Measurements from ENCODE around the gene ARHGDIB. TPM values are rescaled to one million over a fixed set of nuclear protein-coding genes. Genes with fewer than 3 reads are reported as not detected.
A peak's percentile ranks its signal among the peaks of the same experiment; 100 is the strongest.

ARHGDIB gene
- total and polyA plus RNA-seq, 2 experiments from 2014 or later, result 3.8 to 6.7 TPM

DNA sequence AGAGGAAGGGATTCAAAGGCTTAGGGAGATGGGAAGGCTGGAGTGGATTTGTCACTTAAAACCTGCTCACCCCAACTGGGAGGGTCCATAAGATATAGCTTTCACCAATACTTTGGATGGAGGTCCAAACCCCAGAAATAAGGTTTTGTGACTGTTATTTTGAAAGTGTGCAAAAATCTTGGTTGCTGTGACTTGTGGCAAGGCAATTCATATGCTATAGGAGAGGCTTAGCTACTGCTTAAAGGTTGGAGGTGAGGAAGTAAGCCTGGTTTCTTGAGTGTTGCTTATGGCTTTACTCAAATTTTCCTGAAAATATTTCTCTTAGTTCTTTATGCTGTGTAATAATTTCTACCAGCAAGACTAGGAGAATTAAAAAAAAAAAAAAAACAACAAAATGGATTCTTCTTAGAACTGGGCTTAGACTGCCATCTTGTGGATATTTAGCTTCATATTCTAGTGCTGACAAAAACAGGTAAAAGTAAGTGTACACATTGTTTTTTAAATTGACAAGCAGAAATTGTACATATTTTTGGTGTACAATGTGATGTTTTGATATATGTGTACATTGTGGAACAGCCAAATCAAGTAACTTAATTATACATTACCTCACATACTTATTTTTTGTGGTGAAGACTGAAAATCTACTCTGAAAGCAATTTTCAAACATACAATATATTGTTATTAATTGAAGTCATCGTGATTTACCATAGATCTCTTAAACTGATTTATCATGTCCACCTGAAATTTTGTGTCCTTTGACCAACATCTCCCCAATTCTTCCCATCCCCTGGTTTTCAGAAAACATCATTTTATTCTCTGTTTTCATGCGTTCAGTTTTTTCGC is 34.4 kb upstream of the ARHGDIB start:
- Histone ChIP-seq H3K36me3 (no peaks in the 10 kb centered on the region), H3K4me3 (no peak overlapping the region), H3K4me1 (ENCODE audit: low read depth) (no peaks in the 10 kb centered on the region), H3K9me3 (ENCODE audit: low read depth) (no peaks in the 10 kb centered on the region), H3K27ac (no peak overlapping the region), H3K27me3 (no peaks in the 10 kb centered on the region)
- DNase-seq (ENCODE audit: low read depth in 1 of 2, low spot score in 1 of 2), result peak; percentile 70 to 87
- TF ChIP-seq, protein P1, sequence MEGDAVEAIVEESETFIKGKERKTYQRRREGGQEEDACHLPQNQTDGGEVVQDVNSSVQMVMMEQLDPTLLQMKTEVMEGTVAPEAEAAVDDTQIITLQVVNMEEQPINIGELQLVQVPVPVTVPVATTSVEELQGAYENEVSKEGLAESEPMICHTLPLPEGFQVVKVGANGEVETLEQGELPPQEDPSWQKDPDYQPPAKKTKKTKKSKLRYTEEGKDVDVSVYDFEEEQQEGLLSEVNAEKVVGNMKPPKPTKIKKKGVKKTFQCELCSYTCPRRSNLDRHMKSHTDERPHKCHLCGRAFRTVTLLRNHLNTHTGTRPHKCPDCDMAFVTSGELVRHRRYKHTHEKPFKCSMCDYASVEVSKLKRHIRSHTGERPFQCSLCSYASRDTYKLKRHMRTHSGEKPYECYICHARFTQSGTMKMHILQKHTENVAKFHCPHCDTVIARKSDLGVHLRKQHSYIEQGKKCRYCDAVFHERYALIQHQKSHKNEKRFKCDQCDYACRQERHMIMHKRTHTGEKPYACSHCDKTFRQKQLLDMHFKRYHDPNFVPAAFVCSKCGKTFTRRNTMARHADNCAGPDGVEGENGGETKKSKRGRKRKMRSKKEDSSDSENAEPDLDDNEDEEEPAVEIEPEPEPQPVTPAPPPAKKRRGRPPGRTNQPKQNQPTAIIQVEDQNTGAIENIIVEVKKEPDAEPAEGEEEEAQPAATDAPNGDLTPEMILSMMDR (IDR thresholded peaks at IDR 0.05; ENCODE audit: low read depth, low read length), result peak; percentile 47

DNA sequence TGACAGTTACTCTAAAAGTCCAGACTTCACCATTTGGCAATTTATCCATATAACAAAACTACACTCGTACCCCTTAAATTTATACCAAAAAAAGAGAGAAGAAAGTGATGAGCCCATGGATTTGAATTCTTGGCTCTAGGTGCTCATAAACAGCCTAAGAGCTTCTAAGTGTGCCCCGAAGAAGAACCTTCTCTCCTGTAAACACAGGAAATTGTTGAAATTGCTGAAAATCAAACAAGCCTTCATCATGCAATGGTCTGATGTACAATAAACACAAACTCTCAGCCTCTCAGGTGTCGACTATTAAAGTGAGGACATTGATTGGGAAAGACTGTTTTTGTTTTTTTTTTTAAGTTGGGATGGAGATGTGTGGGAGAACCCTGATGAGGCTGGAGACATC is 33.2 kb upstream of the ARHGDIB start:
- TF ChIP-seq, protein P1 (IDR thresholded peaks at IDR 0.05; ENCODE audit: low read depth, low read length), result no peak
- H3K4me3 ChIP-seq, result no peak overlapping the region
- no peaks in the 10 kb centered on the region for H3K27me3 ChIP-seq
- H3K4me1 ChIP-seq (ENCODE audit: low read depth), result no peaks in the 10 kb centered on the region
- H3K9me3 ChIP-seq (ENCODE audit: low read depth), result no peaks in the 10 kb centered on the region
- no peak for DNase-seq (ENCODE audit: low read depth in 1 of 2, low spot score in 1 of 2)
- H3K27ac ChIP-seq, result no peak overlapping the region
- H3K36me3 ChIP-seq, result no peaks in the 10 kb centered on the region

DNA sequence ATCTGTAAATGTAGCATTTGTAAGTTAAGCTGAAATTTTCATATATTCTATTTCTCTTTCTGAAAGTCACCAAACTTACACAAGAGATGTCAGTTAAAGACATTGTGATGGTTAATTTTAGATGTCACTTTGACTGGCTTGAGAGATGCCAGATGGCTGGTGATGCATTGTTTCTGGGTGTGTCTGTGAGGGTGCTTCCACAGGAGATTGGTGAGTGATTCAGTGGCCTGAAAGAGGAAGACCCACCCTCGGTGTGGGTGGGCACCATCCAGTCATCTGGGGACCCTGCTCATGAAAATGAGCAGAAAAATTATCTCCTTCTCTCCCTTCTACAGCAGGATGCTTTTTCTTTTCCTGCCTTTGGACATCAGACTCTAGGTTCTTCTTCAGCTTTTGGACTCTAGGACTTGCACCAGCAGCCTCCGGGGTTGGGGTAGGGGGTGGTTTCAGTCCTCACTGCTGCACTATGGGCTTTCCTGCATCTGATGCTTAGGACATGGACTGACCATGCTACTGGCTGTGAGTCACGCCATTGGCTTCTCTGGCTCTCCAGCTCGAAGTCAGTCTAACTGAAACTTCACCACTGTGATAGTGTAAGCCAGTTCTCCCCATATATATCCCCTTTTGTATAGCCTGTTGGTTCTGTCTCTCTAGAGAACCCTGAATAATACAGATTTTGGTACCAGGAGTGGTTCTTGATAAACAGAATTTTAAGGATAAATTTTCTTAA is 32.3 kb upstream of the ARHGDIB start:
- TF ChIP-seq, protein P1 (IDR thresholded peaks at IDR 0.05; ENCODE audit: low read depth, low read length), result no peak
- H3K27me3 ChIP-seq, result no peaks in the 10 kb centered on the region
- no peak overlapping the region for H3K27ac ChIP-seq
- H3K9me3 ChIP-seq (ENCODE audit: low read depth), result no peaks in the 10 kb centered on the region
- H3K4me3 ChIP-seq, result no peak overlapping the region
- H3K4me1 ChIP-seq (ENCODE audit: low read depth), result no peaks in the 10 kb centered on the region
- peak in 1 of 2 donors; percentile 71 for DNase-seq (ENCODE audit: low read depth in 1 of 2, low spot score in 1 of 2)
- H3K36me3 ChIP-seq, result no peaks in the 10 kb centered on the region

DNA sequence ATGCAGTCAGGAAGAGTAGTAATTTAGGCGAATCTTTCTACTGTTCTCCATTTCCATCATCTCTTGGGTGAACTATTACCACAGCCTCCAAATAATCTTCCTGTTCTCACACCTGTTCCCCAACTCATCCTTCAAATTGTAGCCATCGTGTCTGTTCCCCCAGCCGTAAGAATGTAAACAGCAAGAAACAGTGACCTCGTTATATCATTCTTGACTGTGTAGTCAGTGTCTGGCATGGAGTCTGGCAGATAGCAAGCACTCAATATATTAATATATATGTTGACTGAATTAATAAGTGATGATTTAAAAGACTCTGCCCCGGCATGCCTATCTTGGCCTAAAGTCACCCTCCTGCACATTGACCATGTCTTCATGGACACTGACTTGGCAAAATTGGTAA is 31.7 kb upstream of the ARHGDIB start:
- TF ChIP-seq, protein P1 (IDR thresholded peaks at IDR 0.05; ENCODE audit: low read depth, low read length), result no peak
- Histone ChIP-seq H3K27ac (no peak overlapping the region), H3K4me3 (no peak overlapping the region), H3K36me3 (no peaks in the 10 kb centered on the region), H3K4me1 (ENCODE audit: low read depth) (no peaks in the 10 kb centered on the region), H3K27me3 (no peaks in the 10 kb centered on the region), H3K9me3 (ENCODE audit: low read depth) (no peaks in the 10 kb centered on the region)
- DNase-seq (ENCODE audit: low read depth in 1 of 2, low spot score in 1 of 2), result no peak

DNA sequence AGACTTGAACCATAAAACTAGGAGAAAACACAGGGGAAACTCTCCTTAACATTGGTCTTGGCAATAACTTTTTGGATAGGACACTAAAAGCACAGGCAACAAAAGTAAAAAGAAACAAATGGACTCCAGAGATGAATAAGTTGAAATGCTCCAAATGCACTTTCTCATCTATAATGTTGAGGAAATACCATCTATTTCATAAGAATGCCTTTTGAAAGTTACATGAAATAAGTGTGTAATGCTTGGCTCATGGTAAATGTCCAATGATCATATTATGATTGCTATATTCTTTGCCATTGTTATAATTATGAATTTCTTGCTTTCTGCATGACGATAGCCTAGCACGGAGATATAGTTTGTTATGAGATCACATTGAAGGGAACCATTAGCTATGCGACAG is 31.3 kb upstream of the ARHGDIB start:
- Histone ChIP-seq H3K27ac (no peak overlapping the region), H3K36me3 (no peaks in the 10 kb centered on the region), H3K9me3 (ENCODE audit: low read depth) (no peaks in the 10 kb centered on the region), H3K4me3 (no peak overlapping the region), H3K27me3 (no peaks in the 10 kb centered on the region), H3K4me1 (ENCODE audit: low read depth) (no peaks in the 10 kb centered on the region)
- no peak for DNase-seq (ENCODE audit: low read depth in 1 of 2, low spot score in 1 of 2)
- TF ChIP-seq, protein P1 (IDR thresholded peaks at IDR 0.05; ENCODE audit: low read depth, low read length), result no peak
